A549 (cell line): Measurements from ENCODE around the gene CADM4.

Experiments used
- CBX8 ChIP-seq: fragments of 200-600 bp; sonication (generic); IDR thresholded peaks from 2 replicates; pipeline ENCODE4 v1.6.1; 2016
- EP300 ChIP-seq, 2 experiments: fragments of >200 bp; sonication (Bioruptor Twin); formaldehyde crosslinking; IDR thresholded peaks; 2 replicates in 1 of 2; 3 replicates in 1 of 2; pipeline ENCODE4 v1.6.1; 2016 to 2017
- HDAC2 ChIP-seq: fragments of 200-600 bp; sonication (generic); IDR thresholded peaks from 2 replicates; pipeline ENCODE4 v1.6.1; 2016
- HOXA7 ChIP-seq: fragments of 250-450 bp; sonication (Bioruptor Pico); IDR thresholded peaks from 2 replicates; pipeline ENCODE4 v1.5.0; 2020; ENCODE audit warnings: mild to moderate bottlenecking, moderate library complexity
- JUN ChIP-seq, 2 experiments: fragments of >200 bp; sonication (Bioruptor Twin); formaldehyde crosslinking; IDR thresholded peaks; 2 replicates in 1 of 2; 3 replicates in 1 of 2; pipeline ENCODE4 v1.6.1; 2016 to 2017
- KDM5A ChIP-seq: fragments of 200-600 bp; sonication (generic); IDR thresholded peaks from 2 replicates; pipeline ENCODE4 v1.6.1; 2016; ENCODE audit warnings: antibody characterized with exemption, mild to moderate bottlenecking
- MAX ChIP-seq: IDR thresholded peaks from 2 replicates; pipeline ENCODE4 v1.6.1; 2012
- MYC ChIP-seq: IDR thresholded peaks from 2 replicates; pipeline ENCODE4 v1.6.1; 2012; ENCODE audit warnings: mild to moderate bottlenecking, inconsistent platforms, low read length, improper control_type of control experiment, borderline replicate concordance
- POLR2A ChIP-seq: IDR thresholded peaks from 2 replicates; pipeline ENCODE4 v1.6.1; 2012; ENCODE audit warnings: mild to moderate bottlenecking, low read length
- RAD21 ChIP-seq, 2 experiments: fragments of >200 bp in 1 of 2; sonication (Bioruptor Twin) in 1 of 2; formaldehyde crosslinking in 1 of 2; IDR thresholded peaks in 1 of 2; conservative IDR thresholded peaks in 1 of 2; 2 replicates in 1 of 2; 3 replicates in 1 of 2; pipeline ENCODE4 v1.6.1; 2012 to 2018; ENCODE audit warnings: inconsistent platforms in 1 of 2
- RFX5 ChIP-seq: fragments of 450-650 bp; IDR thresholded peaks from 2 replicates; pipeline ENCODE4 v1.7.1; 2014; ENCODE audit warnings: antibody characterized with exemption, mild to moderate bottlenecking, moderate library complexity
- TF ChIP-seq, protein P1 (sequence below): fragments of >200 bp; sonication (Bioruptor Twin); formaldehyde crosslinking; IDR thresholded peaks from 3 replicates; pipeline ENCODE4 v1.5.1; 2016
- TF ChIP-seq, protein P2 (sequence below): fragments of 200-600 bp; sonication (generic); IDR thresholded peaks from 2 replicates; pipeline ENCODE4 v1.6.1; 2016; ENCODE audit warnings: antibody characterized with exemption, mild to moderate bottlenecking, moderate library complexity
- TF ChIP-seq, protein P3 (sequence below): fragments of 250-450 bp; sonication (Bioruptor Pico); IDR thresholded peaks from 2 replicates; pipeline ENCODE4 v1.5.0; 2020; ENCODE audit warnings: low read depth, mild to moderate bottlenecking, moderate library complexity

DNA sequence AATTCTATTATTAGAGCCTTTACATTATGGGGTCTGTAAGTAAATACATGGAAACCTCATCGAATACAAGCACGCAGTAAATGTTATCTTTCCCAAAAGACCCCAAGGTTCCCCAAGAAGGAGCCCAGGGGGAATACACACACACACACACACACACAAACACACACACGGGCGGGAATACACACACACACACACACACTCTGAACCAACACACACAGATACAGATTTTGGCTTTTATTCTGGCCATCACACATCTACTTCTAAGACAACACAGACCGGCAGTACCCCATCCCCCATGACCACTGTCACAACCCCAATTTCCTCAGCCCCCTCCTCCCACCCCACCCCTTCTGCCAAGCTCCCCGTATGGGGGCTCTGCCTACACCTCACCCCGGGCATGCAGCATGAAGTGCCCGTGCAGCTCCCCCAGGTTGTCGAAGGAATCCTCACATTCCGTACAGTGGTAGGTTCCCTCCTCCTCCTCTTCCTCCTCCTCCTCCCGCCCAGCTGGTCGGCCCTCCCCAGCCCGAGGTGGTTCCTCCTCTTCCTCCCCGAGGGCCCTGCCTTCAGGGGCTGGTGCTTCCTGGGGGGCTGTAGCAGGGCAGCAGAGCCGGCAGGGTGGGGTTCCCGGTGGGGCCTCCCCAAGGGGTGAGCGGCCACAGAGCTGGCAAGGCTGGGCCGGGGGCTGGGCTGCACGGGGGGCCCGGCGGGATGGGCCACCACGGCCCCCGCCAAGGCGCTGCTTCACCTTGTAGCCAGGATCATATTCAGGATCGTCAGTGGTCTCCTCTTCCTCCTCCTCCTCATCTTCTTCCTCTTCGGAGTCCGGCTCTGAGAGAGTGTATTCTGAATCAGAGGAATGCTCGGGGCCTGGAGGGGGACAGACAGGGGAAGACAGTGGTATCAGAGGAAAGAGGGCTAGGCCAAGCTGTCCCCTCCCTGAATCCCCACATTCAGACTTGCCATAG is 32.1 kb downstream of the CADM4 start:
- TF ChIP-seq, protein P1, sequence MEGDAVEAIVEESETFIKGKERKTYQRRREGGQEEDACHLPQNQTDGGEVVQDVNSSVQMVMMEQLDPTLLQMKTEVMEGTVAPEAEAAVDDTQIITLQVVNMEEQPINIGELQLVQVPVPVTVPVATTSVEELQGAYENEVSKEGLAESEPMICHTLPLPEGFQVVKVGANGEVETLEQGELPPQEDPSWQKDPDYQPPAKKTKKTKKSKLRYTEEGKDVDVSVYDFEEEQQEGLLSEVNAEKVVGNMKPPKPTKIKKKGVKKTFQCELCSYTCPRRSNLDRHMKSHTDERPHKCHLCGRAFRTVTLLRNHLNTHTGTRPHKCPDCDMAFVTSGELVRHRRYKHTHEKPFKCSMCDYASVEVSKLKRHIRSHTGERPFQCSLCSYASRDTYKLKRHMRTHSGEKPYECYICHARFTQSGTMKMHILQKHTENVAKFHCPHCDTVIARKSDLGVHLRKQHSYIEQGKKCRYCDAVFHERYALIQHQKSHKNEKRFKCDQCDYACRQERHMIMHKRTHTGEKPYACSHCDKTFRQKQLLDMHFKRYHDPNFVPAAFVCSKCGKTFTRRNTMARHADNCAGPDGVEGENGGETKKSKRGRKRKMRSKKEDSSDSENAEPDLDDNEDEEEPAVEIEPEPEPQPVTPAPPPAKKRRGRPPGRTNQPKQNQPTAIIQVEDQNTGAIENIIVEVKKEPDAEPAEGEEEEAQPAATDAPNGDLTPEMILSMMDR, result no peak
- no peak for TF ChIP-seq MAX
- TF ChIP-seq, protein P2, sequence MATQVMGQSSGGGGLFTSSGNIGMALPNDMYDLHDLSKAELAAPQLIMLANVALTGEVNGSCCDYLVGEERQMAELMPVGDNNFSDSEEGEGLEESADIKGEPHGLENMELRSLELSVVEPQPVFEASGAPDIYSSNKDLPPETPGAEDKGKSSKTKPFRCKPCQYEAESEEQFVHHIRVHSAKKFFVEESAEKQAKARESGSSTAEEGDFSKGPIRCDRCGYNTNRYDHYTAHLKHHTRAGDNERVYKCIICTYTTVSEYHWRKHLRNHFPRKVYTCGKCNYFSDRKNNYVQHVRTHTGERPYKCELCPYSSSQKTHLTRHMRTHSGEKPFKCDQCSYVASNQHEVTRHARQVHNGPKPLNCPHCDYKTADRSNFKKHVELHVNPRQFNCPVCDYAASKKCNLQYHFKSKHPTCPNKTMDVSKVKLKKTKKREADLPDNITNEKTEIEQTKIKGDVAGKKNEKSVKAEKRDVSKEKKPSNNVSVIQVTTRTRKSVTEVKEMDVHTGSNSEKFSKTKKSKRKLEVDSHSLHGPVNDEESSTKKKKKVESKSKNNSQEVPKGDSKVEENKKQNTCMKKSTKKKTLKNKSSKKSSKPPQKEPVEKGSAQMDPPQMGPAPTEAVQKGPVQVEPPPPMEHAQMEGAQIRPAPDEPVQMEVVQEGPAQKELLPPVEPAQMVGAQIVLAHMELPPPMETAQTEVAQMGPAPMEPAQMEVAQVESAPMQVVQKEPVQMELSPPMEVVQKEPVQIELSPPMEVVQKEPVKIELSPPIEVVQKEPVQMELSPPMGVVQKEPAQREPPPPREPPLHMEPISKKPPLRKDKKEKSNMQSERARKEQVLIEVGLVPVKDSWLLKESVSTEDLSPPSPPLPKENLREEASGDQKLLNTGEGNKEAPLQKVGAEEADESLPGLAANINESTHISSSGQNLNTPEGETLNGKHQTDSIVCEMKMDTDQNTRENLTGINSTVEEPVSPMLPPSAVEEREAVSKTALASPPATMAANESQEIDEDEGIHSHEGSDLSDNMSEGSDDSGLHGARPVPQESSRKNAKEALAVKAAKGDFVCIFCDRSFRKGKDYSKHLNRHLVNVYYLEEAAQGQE, result no peak
- no peak for TF ChIP-seq RFX5
- no peak for TF ChIP-seq KDM5A
- TF ChIP-seq MYC, result no peak
- no peak for TF ChIP-seq POLR2A
- no peak for TF ChIP-seq HDAC2
- TF ChIP-seq, protein P3, sequence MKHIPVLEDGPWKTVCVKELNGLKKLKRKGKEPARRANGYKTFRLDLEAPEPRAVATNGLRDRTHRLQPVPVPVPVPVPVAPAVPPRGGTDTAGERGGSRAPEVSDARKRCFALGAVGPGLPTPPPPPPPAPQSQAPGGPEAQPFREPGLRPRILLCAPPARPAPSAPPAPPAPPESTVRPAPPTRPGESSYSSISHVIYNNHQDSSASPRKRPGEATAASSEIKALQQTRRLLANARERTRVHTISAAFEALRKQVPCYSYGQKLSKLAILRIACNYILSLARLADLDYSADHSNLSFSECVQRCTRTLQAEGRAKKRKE (CRISPR knock-in tag), result no peak
- no peak for TF ChIP-seq EP300 (IDR thresholded peaks at IDR 0.05)
- no peak for TF ChIP-seq CBX8
- TF ChIP-seq RAD21 (conservative IDR thresholded peaks at IDR 0.05 in 1 of 2, IDR thresholded peaks at IDR 0.05 in 1 of 2), result no peak
- no peak for TF ChIP-seq HOXA7
- no peak for TF ChIP-seq JUN (IDR thresholded peaks at IDR 0.05)
